HFFc6 (cell line): ENCODE results near the gene SENP2. TPM values are rescaled to one million over a fixed set of nuclear protein-coding genes. Genes with fewer than 3 reads are reported as not detected.

ENCODE experiments used
- DNase-seq: peaks from one replicate; pipeline ENCODE4 v3.0.0-alpha.2; 2018
- H3K27ac Mint-ChIP-seq: 2 replicates; pipeline ENCODE4 v1.8.0; 2020; ENCODE audit warnings: mild to moderate bottlenecking, mixed read lengths
- H3K27me3 Mint-ChIP-seq: 2 replicates; pipeline ENCODE4 v1.8.0; 2021; ENCODE audit warnings: mild to moderate bottlenecking, moderate library complexity, mixed read lengths; ENCODE audit not compliant: insufficient read depth
- H3K36me3 Mint-ChIP-seq: 2 replicates; pipeline ENCODE4 v1.8.0; 2021; ENCODE audit warnings: low read depth, mixed read lengths
- H3K4me1 Mint-ChIP-seq: 2 replicates; pipeline ENCODE4 v1.8.0; 2020; ENCODE audit warnings: low read depth, mixed read lengths
- H3K4me3 Mint-ChIP-seq: 2 replicates; pipeline ENCODE4 v1.8.0; 2020; ENCODE audit warnings: mild to moderate bottlenecking, moderate library complexity, mixed read lengths
- H3K9me3 Mint-ChIP-seq: 2 replicates; pipeline ENCODE4 v1.8.0; 2020; ENCODE audit warnings: mild to moderate bottlenecking, mixed read lengths
- CTCF ChIP-seq: fragments of 200-600 bp; sonication (generic); IDR thresholded peaks from 2 replicates; pipeline ENCODE4 v1.5.0; 2021; ENCODE audit warnings: antibody characterized with exemption, mild to moderate bottlenecking
- total RNA-seq, 6 experiments: library from RNA; stranded (reverse); fragmentation: NEBNext Ultra II Directional; extraction: Animal tissue kit (Norgen Biotek cat#: 25700); gene quantifications; 2 replicates in 1 of 6; 3 replicates in 5 of 6; pipeline ENCODE4 v1.2.3, GENCODE V29; 2021

SENP2 gene
- total RNA-seq, 6 experiments from 2014 or later = 38.6 to 47.0 (median 42.7) TPM

DNA sequence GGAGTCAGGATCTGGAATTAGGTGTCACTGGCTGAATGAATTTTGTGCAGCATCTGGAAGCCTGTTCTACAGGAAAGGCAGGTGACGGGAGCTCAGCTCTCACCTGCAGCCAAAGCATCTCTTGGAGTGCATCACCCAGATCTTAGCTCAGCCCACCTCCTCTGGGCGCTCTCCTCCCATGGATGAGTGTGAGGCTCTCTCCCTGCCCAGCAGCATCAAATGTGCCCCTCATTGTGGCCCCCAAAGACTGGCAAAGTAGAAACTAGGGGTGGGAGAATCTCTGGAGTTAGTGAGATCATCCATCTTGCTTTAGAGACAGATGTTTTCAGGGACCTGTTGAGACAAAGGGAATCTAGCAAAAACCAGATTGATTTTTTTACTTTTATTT is 68.7 kb downstream of the SENP2 start:
- H3K36me3 Mint-ChIP-seq = peaks cover 46% of the 10 kb centered on the region
- H3K27me3 Mint-ChIP-seq = peaks cover 15% of the 10 kb centered on the region
- H3K27ac Mint-ChIP-seq = peak overlapping the region; percentile 24
- peaks cover 45% of the 10 kb centered on the region for H3K4me1 Mint-ChIP-seq
- no peak for DNase-seq
- no peak for TF ChIP-seq CTCF
- H3K9me3 Mint-ChIP-seq = no peaks in the 10 kb centered on the region
- H3K4me3 Mint-ChIP-seq = no peak overlapping the region

- TF ChIP-seq CTCF = no peak
- DNase-seq = no peak
- peak overlapping the region; percentile 95 for H3K27ac Mint-ChIP-seq
- peaks cover 17% of the 10 kb centered on the region for H3K27me3 Mint-ChIP-seq
- peaks cover 54% of the 10 kb centered on the region for H3K4me1 Mint-ChIP-seq
- H3K4me3 Mint-ChIP-seq = peak overlapping the region; percentile 63
- H3K9me3 Mint-ChIP-seq = no peaks in the 10 kb centered on the region
- peaks cover 45% of the 10 kb centered on the region for H3K36me3 Mint-ChIP-seq
These were observed 69.6 kb downstream of the SENP2 start for GRCh38 chr3:185655426-185656320.

- Mint-ChIP-seq H3K4me1 (peaks cover 60% of the 10 kb centered on the region), H3K4me3 (peak overlapping the region; percentile 68), H3K27ac (peak overlapping the region; percentile 95), H3K27me3 (peaks cover 17% of the 10 kb centered on the region), H3K36me3 (peaks cover 38% of the 10 kb centered on the region), H3K9me3 (no peaks in the 10 kb centered on the region)
- TF ChIP-seq CTCF = no peak
- peak; percentile 99 for DNase-seq
These were observed 70.3 kb downstream of the SENP2 start for GRCh38 chr3:185656321-185656840.

GRCh38 chr3:185657211-185657610 is 71.1 kb downstream of the SENP2 start:
- no peak for DNase-seq
- Mint-ChIP-seq H3K36me3 (peaks cover 38% of the 10 kb centered on the region), H3K4me3 (peak overlapping the region; percentile 68), H3K27me3 (peaks cover 17% of the 10 kb centered on the region), H3K27ac (peak overlapping the region; percentile 95), H3K4me1 (peaks cover 66% of the 10 kb centered on the region), H3K9me3 (no peaks in the 10 kb centered on the region)
- TF ChIP-seq CTCF = no peak

DNA sequence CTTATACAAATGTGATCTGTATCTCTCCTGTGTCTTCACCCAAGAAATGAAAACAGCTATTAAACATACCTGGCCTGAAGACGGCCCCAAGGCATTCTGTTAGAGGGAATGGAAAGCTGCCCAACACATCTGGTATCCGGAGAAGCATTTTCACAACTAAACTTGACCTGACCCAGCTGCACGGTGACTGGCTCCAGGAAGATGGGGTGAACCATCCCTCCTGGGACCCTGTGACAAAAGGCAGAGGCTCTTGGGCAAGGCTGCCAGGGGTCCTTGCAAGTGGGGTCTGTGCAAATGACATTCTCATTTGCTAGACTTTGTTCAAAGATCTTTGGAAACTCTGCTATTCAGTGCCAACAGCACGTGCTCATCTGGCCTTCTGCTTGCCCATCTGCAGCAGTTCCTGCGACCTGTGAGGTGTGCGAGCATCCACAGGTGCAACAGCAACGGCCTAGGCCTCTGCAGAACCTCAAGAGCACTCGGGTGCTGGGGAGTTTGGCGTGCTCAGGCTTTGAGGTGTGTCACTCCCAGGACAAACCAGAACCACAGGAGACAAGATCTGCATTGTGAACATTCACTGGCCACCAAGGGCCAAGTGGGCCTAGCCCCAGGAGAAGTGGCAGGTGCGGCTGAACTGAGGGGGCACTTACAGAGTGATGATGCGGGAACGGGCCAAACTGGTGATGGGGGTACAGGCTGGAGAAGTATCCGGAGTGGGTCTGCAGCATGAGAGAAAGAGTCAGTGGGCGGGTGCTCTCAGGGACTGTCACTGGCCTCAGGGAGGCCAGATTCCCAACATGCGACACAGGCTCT is 71.8 kb downstream of the SENP2 start:
- Mint-ChIP-seq H3K27ac (peak overlapping the region; percentile 95), H3K4me3 (peak overlapping the region; percentile 75), H3K27me3 (peaks cover 17% of the 10 kb centered on the region), H3K36me3 (peaks cover 34% of the 10 kb centered on the region), H3K9me3 (no peaks in the 10 kb centered on the region), H3K4me1 (peaks cover 66% of the 10 kb centered on the region)
- DNase-seq = no peak
- no peak for TF ChIP-seq CTCF
